HG02642 (cell line): Measurements from ENCODE around the gene RALBP1.
"Not testable (repeated sequence)": the region's sequence is repeated elsewhere in the genome, so short reads cannot be mapped to it uniquely, and the experiment has no call there.

Experiments used
- ATAC-seq: cut with Tn5 transposase; IDR thresholded peaks from one replicate; pipeline ENCODE4 v1.9.1; 2021; ENCODE audit warnings: mild to moderate bottlenecking; ENCODE audit not compliant: unreplicated experiment, poor library complexity

Gene RALBP1

GRCh38 chr18:9474983-9475642 is at the start of gene RALBP1:
TSS of gene RALBP1 (plus strand) at chr18:9475513. CDS start at chr18:9513046, 37,533 bp downstream.
- ATAC-seq = peak; percentile 94

GRCh38 chr18:9426753-9427152 is 48.6 kb upstream of the RALBP1 start:
- no peak for ATAC-seq

- ATAC-seq = no peak
Observed at GRCh38 chr18:9428301-9428706, 47.0 kb upstream of the RALBP1 start.

GRCh38 chr18:9428862-9429661 is 46.3 kb upstream of the RALBP1 start:
- ATAC-seq = no peak

- no peak for ATAC-seq
Observed at GRCh38 chr18:9429662-9429993, 45.7 kb upstream of the RALBP1 start.

GRCh38 chr18:9430315-9430714 is 45.0 kb upstream of the RALBP1 start:
- ATAC-seq = not testable (repeated sequence)

- no peak for ATAC-seq
Observed at GRCh38 chr18:9431296-9431695, 44.0 kb upstream of the RALBP1 start.

GRCh38 chr18:9433122-9433521 is 42.2 kb upstream of the RALBP1 start:
- ATAC-seq = not testable (repeated sequence)

- peak; percentile 5 for ATAC-seq
Observed at GRCh38 chr18:9433671-9434121, 41.6 kb upstream of the RALBP1 start.

GRCh38 chr18:9434122-9434701 is 41.1 kb upstream of the RALBP1 start:
- peak; percentile 58 for ATAC-seq

GRCh38 chr18:9435041-9435440 is 40.3 kb upstream of the RALBP1 start:
- ATAC-seq = no peak

- ATAC-seq = no peak
Observed at GRCh38 chr18:9436206-9436929, 38.9 kb upstream of the RALBP1 start.

GRCh38 chr18:9437021-9437437 is 38.3 kb upstream of the RALBP1 start:
- no peak for ATAC-seq

- ATAC-seq = no peak
Observed at GRCh38 chr18:9437672-9438071, 37.6 kb upstream of the RALBP1 start.

- ATAC-seq = no peak
Observed at GRCh38 chr18:9441061-9441460, 34.3 kb upstream of the RALBP1 start.

- no peak for ATAC-seq
Observed at GRCh38 chr18:9444549-9444948, 30.8 kb upstream of the RALBP1 start.

- no peak for ATAC-seq
Observed at GRCh38 chr18:9446839-9447238, 28.5 kb upstream of the RALBP1 start.

GRCh38 chr18:9447334-9447733 is 28.0 kb upstream of the RALBP1 start:
- ATAC-seq = no peak

- no peak for ATAC-seq
Observed at GRCh38 chr18:9449600-9450414, 25.5 kb upstream of the RALBP1 start.

GRCh38 chr18:9450920-9451319 is 24.4 kb upstream of the RALBP1 start:
- ATAC-seq = not testable (repeated sequence)
